ENCODE data around the gene SLC25A48.

The SLC25A48 gene

GRCh38 chr5:135859641-135860040 is 25.2 kb downstream of the SLC25A48 start:
- DNase-seq: no peak

DNA sequence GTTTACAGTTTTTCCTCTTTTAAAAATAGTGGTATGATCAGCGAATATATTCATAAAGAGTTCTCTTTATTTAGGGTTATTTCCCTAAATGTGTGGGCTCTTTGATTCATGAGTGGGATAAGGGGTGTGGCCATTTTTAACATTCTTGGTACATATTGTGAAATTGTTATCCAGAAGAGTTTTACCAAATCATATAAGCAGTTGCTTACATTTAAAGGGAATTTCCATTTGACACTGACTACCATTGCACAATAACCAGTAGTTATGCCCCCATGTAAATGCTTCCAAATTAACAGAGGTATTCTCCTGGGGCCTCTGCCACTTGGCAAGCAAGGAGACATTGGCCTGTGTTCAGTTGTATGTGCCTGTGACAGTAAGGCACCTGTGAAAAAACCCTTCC is 27.2 kb downstream of the SLC25A48 start:
- DNase-seq: no peak

DNA sequence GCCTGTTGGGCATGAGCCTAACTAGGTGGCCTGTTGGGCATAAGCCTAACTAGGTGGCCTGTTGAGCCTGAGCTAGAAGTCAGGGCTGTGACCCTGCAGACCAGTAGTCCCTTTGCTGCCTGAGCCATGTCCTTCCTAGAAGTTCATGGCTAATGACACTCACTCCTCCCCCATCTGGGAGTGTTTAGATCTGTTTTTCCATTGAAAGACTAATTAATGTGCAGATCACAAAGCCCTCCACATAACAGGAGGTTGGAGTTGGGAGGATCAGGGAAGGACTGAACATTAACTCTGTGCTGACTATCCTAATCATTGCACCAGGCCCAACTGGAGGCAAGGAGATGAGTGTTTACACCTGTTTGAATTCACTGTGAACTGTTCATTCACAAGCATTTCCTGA is 27.6 kb downstream of the SLC25A48 start:
- no peak for DNase-seq

GRCh38 chr5:135862744-135863143 is 28.3 kb downstream of the SLC25A48 start:
- no peak for DNase-seq

DNA sequence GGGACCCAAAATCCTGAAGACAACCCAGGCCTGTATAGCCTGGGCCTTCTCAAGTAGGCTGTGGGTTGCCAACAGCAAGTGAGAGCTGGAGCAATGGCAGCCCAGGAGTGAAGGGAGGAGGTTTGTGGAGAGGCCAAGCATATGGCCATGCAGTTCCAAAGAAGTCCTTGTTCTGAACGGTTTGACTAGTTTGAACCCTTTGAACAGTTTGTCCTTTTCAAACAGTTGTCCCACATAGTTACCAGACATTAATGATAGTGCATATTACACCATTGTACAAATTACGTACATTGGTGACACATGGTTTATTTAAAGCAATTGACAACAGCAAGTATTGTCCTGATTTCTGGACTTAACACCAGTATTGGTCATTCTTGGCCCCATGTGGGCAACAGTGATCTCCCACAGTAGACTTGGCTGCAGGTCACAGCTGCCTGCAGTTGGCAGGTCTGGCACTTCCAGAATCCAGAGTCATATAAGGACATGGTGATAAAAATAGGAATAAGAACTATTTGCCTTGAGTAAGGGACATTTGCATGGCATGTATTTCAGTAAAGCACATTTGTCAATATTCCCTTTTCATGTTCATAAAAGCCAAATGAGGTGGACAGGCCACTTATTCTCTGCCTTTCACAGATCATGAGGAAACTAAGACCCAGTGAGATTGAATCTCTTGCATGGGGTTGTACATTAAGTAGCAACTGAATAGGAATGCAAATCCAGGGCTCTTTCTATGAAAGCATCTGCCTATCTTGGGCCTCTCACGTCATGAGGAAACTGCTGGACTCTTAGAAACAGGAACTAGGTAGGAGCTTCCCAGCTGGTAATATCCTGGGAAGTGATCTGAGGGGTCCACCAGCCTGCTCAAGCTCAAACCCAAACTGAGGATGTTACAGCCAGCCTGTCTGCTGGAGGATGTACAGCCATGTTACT is 30.3 kb downstream of the SLC25A48 start:
- DNase-seq: no peak

- DNase-seq: no peak
Measured at GRCh38 chr5:135866016-135866415, 31.6 kb downstream of the SLC25A48 start.

DNA sequence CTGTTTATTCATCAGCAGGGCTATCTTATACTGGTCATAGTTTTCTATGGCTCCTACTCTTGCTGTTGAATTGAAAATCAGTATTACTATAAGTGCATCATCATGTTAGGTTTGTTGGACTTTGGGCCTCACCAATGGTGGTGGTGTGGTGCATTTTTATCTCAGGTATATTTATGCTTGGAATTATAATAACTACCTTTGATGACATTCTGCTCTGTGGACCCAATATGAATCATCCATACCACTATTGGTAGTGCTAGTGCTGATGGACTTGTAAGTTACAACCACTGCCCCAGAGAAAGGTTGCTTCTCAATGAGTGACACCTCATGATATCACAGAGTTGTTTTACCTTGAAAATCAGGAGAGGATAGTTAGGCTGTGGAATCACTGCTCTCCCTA is 33.1 kb downstream of the SLC25A48 start:
- DNase-seq: no peak

- DNase-seq: no peak
Measured at GRCh38 chr5:135868681-135869080, 34.2 kb downstream of the SLC25A48 start.

DNA sequence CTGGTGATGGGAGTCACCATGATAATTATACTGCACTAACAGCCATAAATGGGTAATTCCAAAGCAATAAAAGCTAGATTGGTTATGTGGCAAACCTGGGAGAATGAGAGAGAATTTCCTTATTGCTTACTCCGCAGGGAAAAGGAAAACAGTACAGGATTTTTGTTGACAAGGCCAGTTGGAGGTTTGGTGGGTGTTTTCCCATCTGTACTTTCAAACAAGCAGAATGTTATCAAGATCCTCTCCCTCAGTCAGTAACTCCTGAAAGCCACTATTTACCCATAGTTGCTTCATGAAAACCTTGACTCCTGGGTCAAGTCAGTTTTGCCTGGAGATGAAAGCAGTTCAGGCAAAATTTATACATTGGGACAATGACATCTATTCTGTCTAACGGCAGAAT is 34.8 kb downstream of the SLC25A48 start:
- no peak for DNase-seq

GRCh38 chr5:135869935-135870334 is 35.5 kb downstream of the SLC25A48 start:
- no peak for DNase-seq

- DNase-seq: no peak
Measured at GRCh38 chr5:135871268-135871915, 36.9 kb downstream of the SLC25A48 start.

DNA sequence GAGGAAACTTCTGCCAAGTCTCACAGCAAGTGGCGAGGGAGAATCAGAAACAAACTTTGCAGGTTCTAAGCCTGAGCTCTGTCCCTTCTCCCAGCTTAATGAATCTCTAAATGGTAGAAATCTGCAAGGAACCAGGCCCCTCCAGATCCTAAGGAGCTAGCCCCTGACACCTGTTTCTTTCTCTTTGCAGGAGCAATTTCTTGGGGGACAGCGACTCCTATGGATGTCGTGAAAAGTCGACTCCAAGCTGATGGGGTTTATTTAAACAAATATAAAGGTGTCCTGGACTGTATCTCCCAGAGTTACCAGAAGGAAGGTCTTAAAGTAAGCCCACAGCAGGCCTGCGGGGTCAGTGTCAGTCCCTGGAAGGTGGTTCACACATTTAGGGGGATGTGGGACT is 39.4 kb downstream of the SLC25A48 start:
- DNase-seq: no peak

GRCh38 chr5:135874461-135874860 is 40.0 kb downstream of the SLC25A48 start:
- DNase-seq: no peak

- no peak for DNase-seq
Measured at GRCh38 chr5:135875567-135875966, 41.1 kb downstream of the SLC25A48 start.

GRCh38 chr5:135876146-135876545 is 41.7 kb downstream of the SLC25A48 start:
- no peak for DNase-seq

GRCh38 chr5:135877570-135878155 is 43.2 kb downstream of the SLC25A48 start:
- DNase-seq: no peak

DNA sequence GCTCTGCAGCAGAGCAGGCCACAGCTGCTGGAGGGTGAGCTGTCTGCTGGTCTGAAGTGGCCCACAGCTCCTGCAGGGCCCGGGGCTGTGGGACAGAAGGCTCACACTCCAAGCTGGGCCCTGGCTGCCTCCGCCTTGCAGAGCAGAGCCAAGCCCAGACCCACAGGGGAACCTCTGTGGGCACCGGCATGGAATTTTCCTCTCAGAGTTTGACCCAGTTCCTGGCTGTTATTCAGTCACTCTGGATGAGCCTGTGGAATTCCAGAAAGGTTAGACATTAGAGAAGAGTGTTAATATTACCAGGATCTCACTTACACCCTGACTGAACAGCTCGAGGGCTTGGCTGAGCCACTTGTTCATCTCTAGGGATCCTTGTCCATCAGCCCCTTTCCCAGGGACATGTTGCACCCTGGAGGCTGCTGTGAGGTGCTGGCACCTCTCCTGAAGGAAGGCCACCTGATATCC is 43.7 kb downstream of the SLC25A48 start:
- no peak for DNase-seq

DNA sequence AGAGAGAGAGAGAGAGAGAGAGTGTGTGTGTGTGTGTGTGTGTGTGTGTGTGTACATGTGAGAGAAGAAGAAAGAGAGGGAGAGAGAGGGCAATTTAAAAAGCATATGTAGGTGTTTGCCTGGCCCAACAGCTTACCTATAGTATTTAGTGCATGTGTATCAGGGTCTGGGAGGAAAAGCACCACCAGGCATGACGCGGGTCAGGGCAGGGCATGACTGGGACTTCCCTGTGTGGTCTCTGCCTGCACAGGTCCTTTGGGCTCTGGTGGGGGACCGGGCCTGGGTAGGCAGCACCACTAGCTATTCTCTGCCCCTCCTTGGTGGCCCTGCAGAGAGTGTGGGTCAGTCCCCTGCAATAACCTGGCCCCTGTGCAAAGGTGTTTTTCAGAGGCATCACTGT is 45.1 kb downstream of the SLC25A48 start:
- DNase-seq: no peak

GRCh38 chr5:135880278-135880677 is 45.8 kb downstream of the SLC25A48 start:
- DNase-seq: no peak

- no peak for DNase-seq
Measured at GRCh38 chr5:135880801-135881200, 46.3 kb downstream of the SLC25A48 start.

GRCh38 chr5:135881244-135881643 is 46.8 kb downstream of the SLC25A48 start:
- no peak for DNase-seq

DNA sequence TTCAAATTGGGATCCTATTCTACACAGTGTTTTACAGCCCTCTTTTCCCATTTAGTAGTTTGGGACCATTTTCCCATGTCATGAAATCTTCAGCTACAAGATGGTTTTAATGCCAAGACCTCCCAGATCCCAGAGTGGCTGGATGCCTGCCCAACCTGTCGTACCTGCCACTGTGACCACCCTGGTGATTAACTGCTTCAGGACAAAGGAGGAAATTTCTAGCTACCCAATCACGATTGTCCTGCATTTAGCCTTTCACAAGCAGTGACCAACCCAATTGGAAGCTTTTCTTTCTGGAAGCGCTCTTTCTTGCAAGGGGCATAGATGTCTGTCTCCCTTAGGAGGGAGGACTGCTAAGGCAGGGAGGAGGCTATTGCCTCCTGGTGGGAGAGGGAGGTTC is 47.4 kb downstream of the SLC25A48 start:
- DNase-seq: no peak

DNA sequence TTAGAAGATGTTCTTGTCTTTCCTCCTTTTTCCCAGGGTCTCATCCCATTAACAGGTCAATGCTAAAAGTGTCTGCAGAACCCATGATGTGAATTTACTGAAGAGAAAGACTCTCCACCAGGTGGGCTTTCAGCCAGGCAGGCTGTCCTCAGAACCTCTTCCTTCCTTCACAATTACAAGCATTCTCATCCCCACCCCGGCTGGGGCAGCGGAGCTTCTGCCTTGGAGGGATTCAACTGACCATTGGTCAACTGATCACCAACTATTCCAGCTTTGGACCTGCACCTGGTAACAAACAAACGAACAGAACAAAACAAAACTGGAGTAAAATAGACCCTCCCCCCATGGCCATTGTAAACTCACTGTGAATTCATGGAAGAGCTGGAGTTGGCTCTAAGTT is 48.6 kb downstream of the SLC25A48 start:
- no peak for DNase-seq

DNA sequence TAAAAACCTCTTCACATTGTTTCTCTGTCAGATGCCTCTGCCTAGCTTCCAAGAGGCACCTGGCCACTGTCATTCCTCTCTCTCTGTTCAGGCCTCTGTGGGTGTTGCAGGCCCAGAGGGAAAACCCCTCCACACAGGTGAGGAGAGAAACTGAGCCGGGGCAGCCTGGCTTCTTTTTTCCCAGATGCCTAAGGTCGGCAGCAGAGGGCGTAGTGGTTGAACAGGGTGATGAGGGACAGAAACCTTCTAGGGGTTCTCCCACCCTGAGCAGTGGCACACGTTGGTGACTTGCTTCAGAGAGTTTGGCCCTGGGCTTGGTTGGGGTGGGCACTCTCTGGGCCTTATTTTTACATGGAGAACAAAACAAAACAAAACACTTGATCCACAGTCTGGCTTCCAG is 49.0 kb downstream of the SLC25A48 start:
- no peak for DNase-seq
